CD14-positive monocyte (primary cell): Measurements from ENCODE around the gene LASP1. TPM values are rescaled to one million over a fixed set of nuclear protein-coding genes. Genes with fewer than 3 reads are reported as not detected.

Source experiments
- DNase-seq, 3 donors: peaks; one replicate each; pipeline ENCODE4 v3.0.0-alpha.2; 2011 to 2022
- H2AFZ ChIP-seq: 2 replicates; pipeline ENCODE4 v1.6.0; 2012; ENCODE audit warnings: mild to moderate bottlenecking, low read depth, low read length, inconsistent platforms; ENCODE audit not compliant: insufficient read depth, poor library complexity, severe bottlenecking
- H3K27ac ChIP-seq, 2 donors: 1 replicate in 1 of 2; 2 replicates in 1 of 2; pipeline ENCODE4 v1.5.1; 2012 to 2013; ENCODE audit warnings: low read length in 2 of 2, control low read depth in 1 of 2, inconsistent platforms in 1 of 2, low read depth in 1 of 2, mild to moderate bottlenecking in 1 of 2
- H3K27me3 ChIP-seq, 2 donors: one replicate each; pipeline versions ENCODE4 v1.6.0 to v1.6.1; 2011 to 2013; ENCODE audit warnings: low read length in 2 of 2; ENCODE audit not compliant: control insufficient read depth in 2 of 2, insufficient read depth in 2 of 2
- H3K36me3 ChIP-seq, 2 donors: replicated peaks in 1 of 2; 1 replicate in 1 of 2; 2 replicates in 1 of 2; pipeline versions ENCODE4 v1.5.1 to v1.6.1; 2012 to 2013; ENCODE audit warnings: low read length in 2 of 2, control low read depth in 1 of 2, inconsistent platforms in 1 of 2, mild to moderate bottlenecking in 1 of 2; ENCODE audit not compliant: insufficient read depth in 2 of 2, control insufficient read depth in 1 of 2
- H3K4me1 ChIP-seq, 2 donors: 1 replicate in 1 of 2; 2 replicates in 1 of 2; pipeline versions ENCODE4 v1.5.1 to v1.6.1; 2012 to 2013; ENCODE audit warnings: low read length in 2 of 2, control low read depth in 1 of 2, inconsistent platforms in 1 of 2, mild to moderate bottlenecking in 1 of 2, moderate library complexity in 1 of 2; ENCODE audit not compliant: insufficient read depth in 2 of 2, control insufficient read depth in 1 of 2
- H3K4me2 ChIP-seq: replicated peaks from 2 replicates; pipeline ENCODE3; 2012; ENCODE audit warnings: low read length, moderate library complexity, mild to moderate bottlenecking; ENCODE audit not compliant: poor library complexity, severe bottlenecking; ENCODE audit errors: extremely low read depth
- H3K4me3 ChIP-seq, 3 experiments: fragments of 200-600 bp in 1 of 3; sonication (generic) in 1 of 3; replicated peaks in 1 of 3; 1 replicate in 2 of 3; 2 replicates in 1 of 3; pipeline ENCODE4 v1.5.1; 2011 to 2013; ENCODE audit warnings: low read length in 3 of 3, mild to moderate bottlenecking in 3 of 3, control low read depth in 2 of 3, low read depth in 2 of 3, inconsistent platforms in 1 of 3, moderate library complexity in 1 of 3
- H3K79me2 ChIP-seq: 2 replicates; pipeline ENCODE4 v1.6.0; 2012; ENCODE audit warnings: mild to moderate bottlenecking, control low read depth, inconsistent platforms, low read length, moderate library complexity; ENCODE audit not compliant: insufficient read depth
- H3K9ac ChIP-seq: 2 replicates; pipeline ENCODE4 v1.6.0; 2017; ENCODE audit warnings: low read length, mild to moderate bottlenecking; ENCODE audit not compliant: insufficient read depth, poor library complexity, severe bottlenecking
- H3K9me3 ChIP-seq, 2 donors: replicated peaks in 1 of 2; 1 replicate in 1 of 2; 2 replicates in 1 of 2; pipeline versions ENCODE4 v1.5.1 to v1.6.1; 2012 to 2013; ENCODE audit warnings: low read length in 2 of 2, control low read depth in 1 of 2; ENCODE audit not compliant: control insufficient read depth in 1 of 2, insufficient read depth in 1 of 2
- H4K20me1 ChIP-seq: 2 replicates; pipeline ENCODE4 v1.6.0; 2012; ENCODE audit warnings: mild to moderate bottlenecking, low read length, control low read depth, moderate library complexity; ENCODE audit not compliant: insufficient read depth
- H3K27ac Mint-ChIP-seq, 7 donors: one replicate each; pipeline ENCODE4 v1.8.0; 2020; ENCODE audit warnings: mild to moderate bottlenecking in 7 of 7, mixed read lengths in 7 of 7, moderate library complexity in 6 of 7, inconsistent platforms in 2 of 7
- H3K27me3 Mint-ChIP-seq, 3 donors: one replicate each; pipeline ENCODE4 v1.8.0; 2021 to 2022; ENCODE audit warnings: low read depth in 3 of 3, mild to moderate bottlenecking in 3 of 3, mixed read lengths in 3 of 3, moderate library complexity in 3 of 3, inconsistent platforms in 1 of 3
- H3K36me3 Mint-ChIP-seq, 2 donors: one replicate each; pipeline ENCODE4 v1.8.0; 2020; ENCODE audit warnings: mixed read lengths in 2 of 2, inconsistent platforms in 1 of 2, mild to moderate bottlenecking in 1 of 2
- H3K4me1 Mint-ChIP-seq: one replicate; pipeline ENCODE4 v1.8.0; 2020; ENCODE audit warnings: mild to moderate bottlenecking, mixed read lengths
- H3K4me3 Mint-ChIP-seq, 2 donors: one replicate each; pipeline ENCODE4 v1.8.0; 2020; ENCODE audit warnings: mild to moderate bottlenecking in 2 of 2, mixed read lengths in 2 of 2, moderate library complexity in 1 of 2
- H3K9me3 Mint-ChIP-seq, 7 donors: one replicate each; pipeline ENCODE4 v1.8.0; 2020 to 2022; ENCODE audit warnings: mixed read lengths in 7 of 7, mild to moderate bottlenecking in 6 of 7, moderate library complexity in 6 of 7, inconsistent platforms in 2 of 7
- WGBS: methylation state at CpG from one replicate; pipeline ENCODE4 v1.1.5; 2013; ENCODE audit warnings: missing lambda C conversion rate; ENCODE audit not compliant: insufficient coverage; 5-methylcytosine and 5-hydroxymethylcytosine counted together
- intact Hi-C, 2 donors: fragments of 100-400 bp; cut with micrococcal nuclease; formaldehyde crosslinking; loops; one replicate each; pipeline versions ENCODE4 v1.15.0 to v1.15.1; 2023
- polyA plus RNA-seq, 3 donors: library from polyadenylated mRNA; depleted of rRNA in 1 of 3; unstranded in 2 of 3; stranded (reverse) in 1 of 3; fragments of 300-500 nt in 2 of 3; fragments of >200 nt in 1 of 3; fragmentation: Illumina TruSeq in 2 of 3; gene quantifications; 1 replicate in 2 of 3; 2 replicates in 1 of 3; pipeline ENCODE4 v1.2.3, GENCODE V29; 2012 to 2021
- TF ChIP-seq, protein P1 (sequence below): fragments of 200-600 bp; IDR thresholded peaks from one replicate; pipeline ENCODE4 v1.8.0; 2022; ENCODE audit warnings: antibody characterized with exemption, mild to moderate bottlenecking

Gene LASP1
- polyA plus RNA-seq, 3 donors, result 55.9 to 93.7 (median 70.6) TPM

DNA sequence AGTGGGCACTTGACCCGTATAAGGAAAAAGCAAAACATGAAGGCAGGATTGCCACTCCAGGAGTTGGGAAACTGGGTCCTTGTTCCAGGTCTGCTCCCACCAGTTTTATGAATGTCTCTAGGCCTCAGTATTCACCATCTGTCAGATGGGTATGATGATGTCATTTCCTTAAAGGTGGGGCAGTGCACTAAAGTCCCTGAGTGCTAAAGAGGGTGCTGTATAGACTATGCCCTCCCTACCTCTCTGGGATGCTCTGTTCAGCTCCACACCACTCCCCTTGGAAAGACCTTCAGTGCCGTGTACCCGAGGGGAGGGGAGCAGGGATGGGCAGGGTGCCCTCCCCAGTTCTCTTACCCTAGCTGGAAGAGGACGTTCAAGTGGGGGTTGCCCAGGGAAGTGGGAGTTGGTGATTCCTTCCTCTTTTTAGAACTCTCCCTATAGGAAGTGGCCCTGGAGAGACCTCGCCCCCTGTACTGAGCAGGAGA is 2.2 kb downstream of the LASP1 start:
- Histone ChIP-seq H2AFZ (no peak overlapping the region), H3K27me3 (no peaks in the 10 kb centered on the region), H3K9ac (peak overlapping the region; percentile 83), H3K9me3 (no peaks in the 10 kb centered on the region), H3K79me2 (peaks cover 71% of the 10 kb centered on the region), H3K4me1 (peaks cover 55 to 78% of the 10 kb centered on the region in 2 donors), H3K36me3 (peaks cover 6 to 35% of the 10 kb centered on the region in 2 donors), H3K4me2 (peak overlapping the region; percentile 81), H3K27ac (peak overlapping the region; percentile 73 to 84), H3K4me3 (peak overlapping the region; percentile 98 to 100 (median 100)), H4K20me1 (peaks cover 69% of the 10 kb centered on the region)
- TF ChIP-seq, protein P1, sequence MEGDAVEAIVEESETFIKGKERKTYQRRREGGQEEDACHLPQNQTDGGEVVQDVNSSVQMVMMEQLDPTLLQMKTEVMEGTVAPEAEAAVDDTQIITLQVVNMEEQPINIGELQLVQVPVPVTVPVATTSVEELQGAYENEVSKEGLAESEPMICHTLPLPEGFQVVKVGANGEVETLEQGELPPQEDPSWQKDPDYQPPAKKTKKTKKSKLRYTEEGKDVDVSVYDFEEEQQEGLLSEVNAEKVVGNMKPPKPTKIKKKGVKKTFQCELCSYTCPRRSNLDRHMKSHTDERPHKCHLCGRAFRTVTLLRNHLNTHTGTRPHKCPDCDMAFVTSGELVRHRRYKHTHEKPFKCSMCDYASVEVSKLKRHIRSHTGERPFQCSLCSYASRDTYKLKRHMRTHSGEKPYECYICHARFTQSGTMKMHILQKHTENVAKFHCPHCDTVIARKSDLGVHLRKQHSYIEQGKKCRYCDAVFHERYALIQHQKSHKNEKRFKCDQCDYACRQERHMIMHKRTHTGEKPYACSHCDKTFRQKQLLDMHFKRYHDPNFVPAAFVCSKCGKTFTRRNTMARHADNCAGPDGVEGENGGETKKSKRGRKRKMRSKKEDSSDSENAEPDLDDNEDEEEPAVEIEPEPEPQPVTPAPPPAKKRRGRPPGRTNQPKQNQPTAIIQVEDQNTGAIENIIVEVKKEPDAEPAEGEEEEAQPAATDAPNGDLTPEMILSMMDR, result no peak
- Mint-ChIP-seq H3K9me3 (no peaks in the 10 kb centered on the region), H3K4me1 (peaks cover 65% of the 10 kb centered on the region), H3K27me3 (no peaks in the 10 kb centered on the region), H3K4me3 (peak overlapping the region; percentile 94 to 99), H3K36me3 (peaks cover 2 to 11% of the 10 kb centered on the region in 2 donors), H3K27ac (peak overlapping the region; percentile 92 to 95 (median 94))
- peak in 2 of 3 donors; percentile 48 to 76 for DNase-seq
- WGBS, result 60% methylated on average over 1 of the region's 5 CpGs
- intact Hi-C loops, result loop anchor here in 1 of 2 donors (5.0 to 10.0 kb wide), 2 partner anchors 35 to 283 kb away; partner anchors contain the start of gene PLXDC1

DNA sequence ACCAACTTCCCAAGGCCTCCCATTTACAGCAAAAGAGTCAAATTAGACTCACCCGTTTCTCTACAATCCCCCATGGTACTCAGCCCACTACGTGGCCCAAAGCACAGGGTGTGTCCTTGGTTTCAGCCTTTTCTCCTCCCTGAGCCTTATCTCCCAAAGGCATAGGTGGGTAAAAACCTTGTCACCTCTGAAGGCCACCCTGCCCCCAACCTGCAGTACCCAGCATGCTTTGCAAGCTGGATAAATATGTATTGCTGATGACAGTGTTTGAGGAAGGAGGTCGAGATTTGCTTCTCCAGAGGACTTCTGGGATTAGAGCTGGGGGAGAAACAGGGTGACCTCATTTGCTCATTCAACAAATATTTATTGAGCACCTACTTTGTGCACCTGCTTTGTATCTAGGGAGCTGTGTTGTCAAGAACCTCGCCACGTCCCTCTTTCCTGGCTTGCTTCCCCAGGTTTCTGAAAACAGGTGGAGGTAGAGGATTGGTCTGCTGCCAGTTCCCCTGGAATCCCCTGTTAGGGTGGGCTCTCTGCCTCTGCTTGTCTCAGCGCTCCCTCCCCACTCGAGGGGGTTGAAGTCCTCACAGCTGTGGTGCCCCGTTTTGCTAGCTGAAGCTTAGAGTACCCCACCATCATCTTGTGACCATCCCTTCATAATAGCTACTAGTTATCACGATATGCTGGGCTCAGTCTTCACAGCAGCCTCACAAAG is 3.0 kb downstream of the LASP1 start:
- Histone ChIP-seq H3K79me2 (peaks cover 79% of the 10 kb centered on the region), H3K9me3 (no peaks in the 10 kb centered on the region), H3K4me3 (peak overlapping the region in 1 of 3 experiments; percentile 100), H3K9ac (peak overlapping the region; percentile 4), H3K27me3 (no peaks in the 10 kb centered on the region), H3K36me3 (peaks cover 11 to 43% of the 10 kb centered on the region in 2 donors), H3K27ac (peak overlapping the region; percentile 73 to 84), H2AFZ (no peak overlapping the region), H3K4me2 (peak overlapping the region; percentile 81), H4K20me1 (peaks cover 77% of the 10 kb centered on the region), H3K4me1 (peaks cover 55 to 78% of the 10 kb centered on the region in 2 donors)
- H3K27ac Mint-ChIP-seq, result peak overlapping the region in 6 of 7 donors; percentile 92 to 95 (median 94)
- TF ChIP-seq, protein P1, result no peak
- peak overlapping the region in 1 of 2 donors; percentile 99 for H3K4me3 Mint-ChIP-seq
- H3K9me3 Mint-ChIP-seq, result no peaks in the 10 kb centered on the region
- peaks cover 66% of the 10 kb centered on the region for H3K4me1 Mint-ChIP-seq
- WGBS, result 79% methylated on average over 5 of the region's 9 CpGs
- H3K27me3 Mint-ChIP-seq, result no peaks in the 10 kb centered on the region
- intact Hi-C loops, result loop anchor here in 1 of 2 donors (5.0 to 10.0 kb wide), 2 partner anchors 34 to 282 kb away; partner anchors contain the start of gene PLXDC1
- peaks cover 3 to 13% of the 10 kb centered on the region in 2 donors for H3K36me3 Mint-ChIP-seq
- DNase-seq, result no peak
